ENCODE results near the gene IL22.

DNA sequence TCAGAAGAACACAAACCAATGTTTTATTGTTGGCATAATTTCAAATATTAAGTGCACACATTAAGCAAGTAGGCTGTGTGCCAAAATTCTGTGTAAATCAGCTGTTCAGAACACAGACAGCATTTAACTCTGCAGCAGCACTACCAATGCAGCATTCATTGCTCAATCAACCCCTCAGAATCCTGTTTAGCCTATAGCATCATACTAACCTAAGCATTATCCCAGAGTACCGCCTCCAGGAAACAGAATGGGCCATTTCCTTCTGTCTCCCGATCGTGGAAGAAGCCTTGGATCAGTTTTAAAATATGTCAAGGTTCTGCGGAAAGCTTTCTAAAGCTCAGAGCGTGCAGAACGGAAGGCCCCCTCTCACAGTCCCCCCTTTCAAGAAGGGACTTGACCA is 31.1 kb downstream of the IL22 start:
- TF ChIP-seq, protein P1, sequence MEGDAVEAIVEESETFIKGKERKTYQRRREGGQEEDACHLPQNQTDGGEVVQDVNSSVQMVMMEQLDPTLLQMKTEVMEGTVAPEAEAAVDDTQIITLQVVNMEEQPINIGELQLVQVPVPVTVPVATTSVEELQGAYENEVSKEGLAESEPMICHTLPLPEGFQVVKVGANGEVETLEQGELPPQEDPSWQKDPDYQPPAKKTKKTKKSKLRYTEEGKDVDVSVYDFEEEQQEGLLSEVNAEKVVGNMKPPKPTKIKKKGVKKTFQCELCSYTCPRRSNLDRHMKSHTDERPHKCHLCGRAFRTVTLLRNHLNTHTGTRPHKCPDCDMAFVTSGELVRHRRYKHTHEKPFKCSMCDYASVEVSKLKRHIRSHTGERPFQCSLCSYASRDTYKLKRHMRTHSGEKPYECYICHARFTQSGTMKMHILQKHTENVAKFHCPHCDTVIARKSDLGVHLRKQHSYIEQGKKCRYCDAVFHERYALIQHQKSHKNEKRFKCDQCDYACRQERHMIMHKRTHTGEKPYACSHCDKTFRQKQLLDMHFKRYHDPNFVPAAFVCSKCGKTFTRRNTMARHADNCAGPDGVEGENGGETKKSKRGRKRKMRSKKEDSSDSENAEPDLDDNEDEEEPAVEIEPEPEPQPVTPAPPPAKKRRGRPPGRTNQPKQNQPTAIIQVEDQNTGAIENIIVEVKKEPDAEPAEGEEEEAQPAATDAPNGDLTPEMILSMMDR (IDR thresholded peaks at IDR 0.05): no peak
- TF ChIP-seq POLR2A (IDR thresholded peaks at IDR 0.05): no peak
